Skeletal muscle satellite cell (primary cell): ENCODE measurements around the gene SLC17A9. TPM values are rescaled to one million over a fixed set of nuclear protein-coding genes. Genes with fewer than 3 reads are reported as not detected.
A peak's percentile ranks its signal among the peaks of the same experiment; 100 is the strongest.

Experiments used
- H3K27me3 ChIP-seq: 2 replicates; pipeline ENCODE4 v1.7.0; 2013; ENCODE audit warnings: low read length; ENCODE audit not compliant: control insufficient read depth, insufficient read depth
- H3K36me3 ChIP-seq: 2 replicates; pipeline ENCODE4 v1.7.0; 2013; ENCODE audit warnings: mild to moderate bottlenecking, control low read depth, low read length; ENCODE audit not compliant: insufficient read depth
- H3K4me1 ChIP-seq: 2 replicates; pipeline ENCODE4 v1.7.0; 2013; ENCODE audit warnings: low read length; ENCODE audit not compliant: control insufficient read depth, insufficient read depth
- H3K4me2 ChIP-seq: 2 replicates; pipeline ENCODE4 v1.7.0; 2013; ENCODE audit warnings: mild to moderate bottlenecking, low read length
- H3K4me3 ChIP-seq: 2 replicates; pipeline ENCODE4 v1.7.0; 2013; ENCODE audit warnings: low read length
- H3K9ac ChIP-seq: 2 replicates; pipeline ENCODE4 v1.7.0; 2013; ENCODE audit warnings: mild to moderate bottlenecking, low read depth, low read length, moderate library complexity
- H3K9me3 ChIP-seq: replicated peaks from 2 replicates; pipeline ENCODE4 v1.7.0; 2013; ENCODE audit warnings: mild to moderate bottlenecking, control low read depth, low read length
- total RNA-seq: library from RNA; depleted of rRNA; stranded (reverse); fragments of >200 nt; gene quantifications from 2 replicates; pipeline ENCODE4 v1.2.3, GENCODE V29; 2012; rRNA removed

Gene SLC17A9, protein sequence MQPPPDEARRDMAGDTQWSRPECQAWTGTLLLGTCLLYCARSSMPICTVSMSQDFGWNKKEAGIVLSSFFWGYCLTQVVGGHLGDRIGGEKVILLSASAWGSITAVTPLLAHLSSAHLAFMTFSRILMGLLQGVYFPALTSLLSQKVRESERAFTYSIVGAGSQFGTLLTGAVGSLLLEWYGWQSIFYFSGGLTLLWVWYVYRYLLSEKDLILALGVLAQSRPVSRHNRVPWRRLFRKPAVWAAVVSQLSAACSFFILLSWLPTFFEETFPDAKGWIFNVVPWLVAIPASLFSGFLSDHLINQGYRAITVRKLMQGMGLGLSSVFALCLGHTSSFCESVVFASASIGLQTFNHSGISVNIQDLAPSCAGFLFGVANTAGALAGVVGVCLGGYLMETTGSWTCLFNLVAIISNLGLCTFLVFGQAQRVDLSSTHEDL
- total RNA-seq: 8.1 and 18.8 TPM in 2 replicates

DNA sequence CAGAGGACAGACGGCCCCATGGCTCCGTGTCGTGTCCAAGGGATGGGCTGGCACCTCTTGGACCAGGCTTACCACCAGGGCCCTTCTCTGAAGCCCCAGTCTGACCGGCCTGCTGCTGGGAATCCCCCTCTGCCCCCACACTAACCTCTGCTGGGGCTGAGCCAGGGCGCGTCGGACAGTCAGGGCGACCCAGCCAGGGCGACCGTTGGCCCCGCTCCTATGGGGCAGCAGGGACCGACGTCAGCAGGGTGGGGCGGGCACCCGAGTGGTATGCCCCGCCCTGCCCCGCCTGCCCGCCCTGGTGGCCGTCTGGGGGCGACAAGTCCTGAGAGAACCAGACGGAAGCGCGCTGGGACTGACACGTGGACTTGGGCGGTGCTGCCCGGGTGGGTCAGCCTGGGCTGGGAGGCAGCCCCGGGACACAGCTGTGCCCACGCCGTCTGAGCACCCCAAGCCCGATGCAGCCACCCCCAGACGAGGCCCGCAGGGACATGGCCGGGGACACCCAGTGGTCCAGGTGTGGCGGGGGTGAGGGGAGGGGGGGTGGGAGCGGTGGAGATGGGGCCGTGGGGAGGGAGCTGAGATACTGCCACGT lies at the start of gene SLC17A9:
SLC17A9 (plus strand) TSS at position 337 of the 595 bp plus-strand sequence; CDS start at position 459, 122 bp downstream.
- Histone ChIP-seq H3K9ac (peak within 1 kb of the TSS; percentile 72), H3K36me3 (peaks cover 36% of the 10 kb centered on the region), H3K27me3 (no peaks in the 10 kb centered on the region)

DNA sequence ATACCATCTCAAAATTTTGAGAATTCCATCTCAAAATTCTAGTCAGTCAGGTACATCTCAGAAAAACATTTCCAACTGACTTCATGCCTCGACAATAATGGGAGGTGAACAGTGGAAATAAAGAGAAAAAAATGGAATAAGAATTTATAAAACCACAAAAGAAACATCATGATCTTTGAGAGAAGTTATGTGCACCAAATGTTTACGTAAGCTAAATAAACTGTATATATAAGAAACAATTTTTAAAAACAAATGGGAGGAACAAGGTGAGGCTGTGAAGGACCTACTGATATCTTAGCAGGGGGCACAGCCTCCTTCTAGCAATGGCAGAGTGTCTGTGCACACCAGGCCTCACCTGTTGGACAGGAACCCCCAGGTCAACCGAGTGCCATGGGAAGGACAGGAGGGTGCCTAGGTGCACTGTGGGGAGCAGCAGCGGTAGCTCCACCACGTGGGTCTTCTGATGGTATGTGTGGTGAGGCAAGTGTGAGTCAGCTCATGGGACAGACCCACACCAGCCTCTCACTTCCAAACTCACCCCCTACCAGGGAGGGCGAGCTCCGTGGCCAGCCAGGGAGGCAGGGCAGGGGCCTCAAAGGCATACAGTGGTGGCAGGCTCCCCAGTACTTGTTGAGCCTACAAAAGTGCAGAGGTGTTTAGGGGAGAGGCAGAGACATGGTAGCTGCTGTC lies 49.4 kb upstream of the SLC17A9 start:
- no peak overlapping the region for H3K9ac ChIP-seq
- peaks cover 68% of the 10 kb centered on the region for H3K36me3 ChIP-seq
- no peaks in the 10 kb centered on the region for H3K27me3 ChIP-seq
- H3K4me2 ChIP-seq: peak overlapping the region; percentile 12
- peaks cover 35% of the 10 kb centered on the region for H3K4me1 ChIP-seq
- no peaks in the 10 kb centered on the region for H3K9me3 ChIP-seq
- no peak overlapping the region for H3K4me3 ChIP-seq

More for the DNA sequence above, at the start of gene SLC17A9:
- Histone ChIP-seq H3K4me1 (peaks cover 25% of the 10 kb centered on the region), H3K9me3 (no peaks in the 10 kb centered on the region), H3K4me3 (peak within 1 kb of the TSS; percentile 56), H3K4me2 (peak within 1 kb of the TSS; percentile 85)

DNA sequence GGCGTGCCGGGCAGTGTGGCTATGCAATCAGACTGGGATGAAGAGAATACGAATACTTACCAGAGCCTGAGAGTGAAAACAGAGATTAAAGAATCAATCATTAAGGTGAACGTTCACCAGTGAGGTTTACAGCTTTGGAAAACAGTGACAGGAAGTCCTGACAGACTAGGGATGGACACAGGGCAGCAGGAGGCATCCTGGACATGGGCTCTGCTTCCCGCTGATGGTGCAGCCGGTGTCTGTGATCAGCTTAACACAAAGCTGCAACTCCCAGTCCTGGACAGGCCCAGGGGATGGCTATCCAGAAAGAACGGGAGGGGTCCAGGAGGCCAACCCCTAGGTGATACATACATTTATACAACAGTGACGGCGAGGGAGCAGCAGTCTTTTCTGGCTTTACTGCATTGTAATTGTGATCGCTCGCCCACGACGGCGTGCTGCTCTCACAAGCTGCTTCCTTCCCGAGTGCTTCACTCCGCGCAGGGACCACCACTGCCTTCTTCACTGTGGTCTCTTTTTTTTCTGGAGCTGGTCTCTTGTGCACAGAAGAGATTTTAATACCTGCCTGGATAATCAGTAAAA lies 46.9 kb upstream of the SLC17A9 start:
- H3K36me3 ChIP-seq: peaks cover 93% of the 10 kb centered on the region
- H3K4me3 ChIP-seq: no peak overlapping the region
- H3K27me3 ChIP-seq: no peaks in the 10 kb centered on the region
- H3K4me1 ChIP-seq: peaks cover 31% of the 10 kb centered on the region
- H3K9ac ChIP-seq: no peak overlapping the region
- H3K9me3 ChIP-seq: no peaks in the 10 kb centered on the region
- no peak overlapping the region for H3K4me2 ChIP-seq

DNA sequence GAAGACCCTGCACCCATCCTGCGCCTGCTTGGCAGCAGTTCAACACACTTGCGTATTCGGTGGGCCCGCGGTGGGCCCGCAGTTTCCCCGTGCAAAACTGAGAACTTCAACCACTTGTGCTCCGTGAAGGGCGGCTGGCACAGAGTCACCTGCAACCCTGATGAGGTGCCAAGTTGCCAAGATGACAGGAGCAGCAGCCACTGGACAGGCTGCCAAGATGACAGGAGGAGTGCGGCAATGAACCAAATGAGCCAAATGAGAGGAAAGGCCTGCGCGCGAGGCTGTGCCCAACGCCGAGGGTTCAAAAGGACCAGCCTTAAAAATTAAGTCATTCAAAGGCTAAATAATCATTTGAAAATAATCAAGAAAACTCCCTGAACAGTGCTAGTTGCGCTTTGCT lies 46.3 kb upstream of the SLC17A9 start:
- Histone ChIP-seq H3K36me3 (peaks cover 94% of the 10 kb centered on the region), H3K9ac (no peak overlapping the region), H3K9me3 (no peaks in the 10 kb centered on the region), H3K27me3 (no peaks in the 10 kb centered on the region), H3K4me2 (no peak overlapping the region), H3K4me3 (no peak overlapping the region), H3K4me1 (peaks cover 28% of the 10 kb centered on the region)

DNA sequence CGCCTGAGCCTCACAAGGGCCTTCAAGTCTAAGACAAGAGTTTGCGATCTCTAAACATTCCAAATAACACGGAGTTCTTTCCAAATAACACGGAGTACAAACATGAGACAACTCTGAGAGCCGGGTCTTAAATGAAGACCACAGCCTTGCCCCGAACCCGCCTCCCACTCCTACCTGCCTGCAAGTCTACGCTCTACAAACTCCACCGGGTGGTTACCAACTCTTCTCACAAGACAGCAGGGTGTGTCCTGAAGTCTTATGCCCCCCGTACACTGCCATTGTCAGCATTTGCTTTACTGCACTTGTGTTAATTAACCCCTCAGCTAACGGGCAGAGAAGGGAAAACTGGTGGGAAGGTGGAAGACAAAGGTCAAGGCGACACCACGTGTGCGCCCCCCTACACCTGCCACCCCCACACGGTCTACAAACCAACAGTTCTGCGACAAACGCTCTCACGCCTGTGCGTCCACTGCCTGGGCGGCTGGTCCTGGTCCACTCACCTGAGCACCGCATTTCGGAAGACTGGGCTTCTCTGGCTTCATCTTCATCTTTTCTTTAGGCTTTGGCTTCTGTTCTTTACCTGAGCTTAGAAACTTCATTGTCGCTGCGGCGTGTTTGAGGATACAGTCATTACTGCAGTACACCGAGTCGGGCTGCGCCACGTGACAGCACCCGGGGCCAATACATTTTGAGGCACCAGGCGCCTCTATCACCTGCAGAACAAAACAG lies 45.7 kb upstream of the SLC17A9 start:
- Histone ChIP-seq H3K4me1 (peaks cover 28% of the 10 kb centered on the region), H3K4me3 (no peak overlapping the region), H3K27me3 (no peaks in the 10 kb centered on the region), H3K4me2 (no peak overlapping the region), H3K36me3 (peaks cover 94% of the 10 kb centered on the region), H3K9me3 (no peaks in the 10 kb centered on the region), H3K9ac (no peak overlapping the region)

DNA sequence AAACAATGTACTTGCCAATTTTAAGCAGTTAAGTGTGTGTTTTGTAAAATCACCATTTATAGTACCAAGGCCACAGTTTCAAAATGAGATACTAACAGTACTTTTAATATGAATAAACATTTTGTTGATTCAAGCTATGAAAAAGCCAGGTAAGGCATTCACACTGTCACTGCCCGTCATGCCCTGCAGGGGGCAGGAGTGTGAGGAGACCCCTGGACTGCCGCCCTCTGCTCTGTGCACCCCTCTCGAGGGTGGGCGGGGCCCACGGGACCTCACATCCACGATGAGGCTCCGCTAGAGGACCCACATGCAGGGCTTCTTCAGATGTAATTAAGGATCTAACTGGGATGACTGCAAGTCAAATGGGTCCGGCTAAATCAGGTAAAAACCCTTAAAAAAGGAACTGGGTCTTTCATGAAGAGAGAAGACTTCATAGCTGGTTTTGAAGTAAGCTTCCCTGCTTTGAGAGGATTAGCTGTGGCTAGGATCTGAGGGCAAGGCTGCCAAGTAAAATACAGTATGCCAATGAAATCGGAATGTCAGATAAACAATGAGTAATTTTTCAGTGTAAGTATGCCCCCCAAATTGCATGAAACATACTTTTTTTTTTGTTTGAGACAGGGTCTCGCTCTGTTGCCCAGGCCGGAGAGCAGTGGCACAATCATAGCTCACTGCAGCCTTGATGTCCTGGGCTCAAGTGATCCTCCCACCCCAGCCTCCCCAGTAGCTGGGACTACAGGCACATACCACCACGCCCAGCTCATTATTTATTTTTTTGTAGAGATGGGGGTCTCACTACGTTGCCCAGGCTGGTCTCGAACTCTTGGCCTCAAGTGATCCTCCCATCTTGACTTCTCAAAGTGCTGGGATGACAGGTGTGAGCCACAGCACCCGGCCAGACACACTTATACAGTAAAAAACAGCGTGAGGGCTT lies 44.9 kb upstream of the SLC17A9 start:
- H3K9me3 ChIP-seq: no peaks in the 10 kb centered on the region
- H3K27me3 ChIP-seq: no peaks in the 10 kb centered on the region
- peak overlapping the region; percentile 37 for H3K4me3 ChIP-seq
- H3K4me1 ChIP-seq: peaks cover 28% of the 10 kb centered on the region
- no peak overlapping the region for H3K9ac ChIP-seq
- peak overlapping the region; percentile 61 for H3K4me2 ChIP-seq
- H3K36me3 ChIP-seq: peaks cover 90% of the 10 kb centered on the region

DNA sequence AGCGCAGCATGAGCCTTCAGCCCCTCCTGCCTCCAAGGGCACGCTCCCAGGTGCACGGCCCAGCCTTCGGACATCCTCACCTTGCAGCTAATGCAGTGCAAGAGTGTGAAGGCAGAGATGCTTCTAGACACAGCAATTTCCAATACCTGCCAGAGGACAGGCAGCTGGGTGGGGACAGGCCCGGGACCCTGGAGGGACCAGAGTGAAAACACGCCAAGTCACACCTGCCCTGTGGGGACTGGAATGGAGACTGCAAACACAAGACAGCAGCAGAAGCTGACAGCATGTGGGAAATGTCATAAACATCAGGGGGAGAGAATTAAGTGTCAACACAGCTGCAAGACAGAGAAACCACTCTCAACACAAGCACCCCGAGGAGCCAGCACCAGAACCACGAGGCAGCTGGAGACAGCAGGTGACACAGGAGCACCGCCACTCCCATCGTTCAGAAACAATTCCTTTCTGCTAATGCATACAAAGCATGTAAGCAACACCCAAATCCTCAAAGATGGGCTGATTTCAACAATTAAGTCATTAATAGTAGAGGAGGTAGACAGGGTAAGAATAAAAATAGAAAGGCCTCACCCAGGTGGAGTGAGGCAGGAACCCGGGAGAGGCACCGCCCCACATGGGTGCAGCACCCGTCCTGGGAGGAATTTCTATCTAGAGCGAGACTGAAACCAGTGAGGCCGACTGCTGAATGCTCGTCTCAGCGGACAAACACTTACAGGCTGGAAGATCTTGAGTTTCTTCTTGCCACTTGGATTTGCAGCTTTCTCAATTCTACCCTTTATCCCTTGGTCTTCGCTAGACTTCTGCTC lies 43.3 kb upstream of the SLC17A9 start:
- Histone ChIP-seq H3K36me3 (peaks cover 80% of the 10 kb centered on the region), H3K4me3 (no peak overlapping the region), H3K4me2 (no peak overlapping the region), H3K9me3 (no peaks in the 10 kb centered on the region), H3K4me1 (peaks cover 19% of the 10 kb centered on the region), H3K27me3 (no peaks in the 10 kb centered on the region), H3K9ac (no peak overlapping the region)

DNA sequence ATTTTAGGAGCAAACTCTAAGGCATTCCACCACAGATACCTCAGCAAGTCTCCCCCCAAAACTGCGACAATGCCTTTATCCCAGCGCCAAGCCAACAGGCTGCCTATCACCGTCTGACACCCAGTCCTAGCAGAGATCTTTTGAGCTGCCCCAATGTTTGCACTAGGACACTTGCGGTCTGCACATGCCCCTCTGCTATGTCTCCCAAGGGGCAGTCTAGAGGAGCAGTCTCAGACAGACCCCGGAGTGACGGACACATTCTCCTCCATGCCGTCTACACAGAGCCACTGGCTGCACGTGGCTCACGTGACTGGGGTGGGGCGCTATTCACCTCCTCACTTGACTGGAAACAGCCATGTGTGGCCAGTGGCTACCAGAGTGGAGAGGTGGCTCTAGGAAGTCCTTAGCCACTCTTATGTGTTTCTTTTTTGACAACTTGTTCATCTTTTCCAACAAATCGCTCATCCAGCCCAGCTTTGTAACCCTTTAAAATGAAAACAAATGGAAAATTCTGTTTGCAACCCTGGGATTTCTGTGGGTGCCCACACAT lies 42.2 kb upstream of the SLC17A9 start:
- Histone ChIP-seq H3K4me3 (no peak overlapping the region), H3K4me1 (peaks cover 30% of the 10 kb centered on the region), H3K4me2 (no peak overlapping the region), H3K27me3 (no peaks in the 10 kb centered on the region), H3K9me3 (no peaks in the 10 kb centered on the region), H3K9ac (no peak overlapping the region), H3K36me3 (peaks cover 70% of the 10 kb centered on the region)

DNA sequence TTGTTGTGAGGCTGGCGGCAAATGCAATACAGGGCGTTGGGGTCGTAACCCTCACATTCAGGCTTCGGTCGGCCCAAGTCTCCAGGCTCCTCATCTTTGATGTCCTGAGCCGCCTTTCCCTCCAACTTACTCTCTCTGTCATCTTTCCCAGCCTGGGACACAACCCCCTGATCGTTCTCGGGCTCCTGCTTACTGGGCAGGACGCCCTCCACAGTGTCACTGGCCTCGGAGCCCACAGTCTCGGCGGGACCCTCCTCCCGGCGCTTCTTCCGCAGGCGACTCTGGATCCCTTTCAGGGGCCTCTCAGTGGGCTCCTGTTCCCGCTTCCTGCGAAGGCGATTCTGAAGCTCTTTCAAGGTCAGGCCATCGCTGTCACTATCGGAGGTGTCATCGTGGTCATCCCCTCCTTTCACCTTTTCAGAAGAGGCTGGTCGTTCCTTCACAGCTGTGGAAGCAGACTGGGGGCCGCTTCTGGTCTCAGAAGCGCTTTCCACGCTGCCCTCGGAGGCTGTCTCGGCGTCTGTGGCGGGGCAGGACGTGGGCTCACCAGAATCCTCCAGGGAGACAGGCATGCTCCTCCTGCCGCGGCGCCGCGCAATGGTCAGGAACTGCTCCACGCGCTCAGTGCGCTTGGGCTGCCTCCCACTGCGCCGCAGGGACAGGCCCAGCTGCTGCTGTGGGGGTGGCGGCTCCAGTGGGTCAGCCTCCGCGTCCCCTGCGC lies 41.6 kb upstream of the SLC17A9 start:
- no peak overlapping the region for H3K4me2 ChIP-seq
- peaks cover 63% of the 10 kb centered on the region for H3K36me3 ChIP-seq
- no peaks in the 10 kb centered on the region for H3K27me3 ChIP-seq
- H3K9ac ChIP-seq: no peak overlapping the region
- no peaks in the 10 kb centered on the region for H3K9me3 ChIP-seq
- H3K4me1 ChIP-seq: peaks cover 33% of the 10 kb centered on the region
- H3K4me3 ChIP-seq: no peak overlapping the region
